ENCODE data around the gene DOCK11.

Gene DOCK11

GRCh38 chrX:118548841-118549240, 53.2 kb downstream of the DOCK11 start:
- Histone ChIP-seq H3K27ac (ENCODE audit: low read depth, low read length) (no peak overlapping the region), H3K4me1 (ENCODE audit: control insufficient read depth, insufficient read depth, low read length) (no peaks in the 10 kb centered on the region), H3K27me3 (ENCODE audit: control insufficient read depth, insufficient read depth, low read length) (no peaks in the 10 kb centered on the region), H3K9ac (ENCODE audit: low read length) (no peak overlapping the region), H3K36me3 (ENCODE audit: control insufficient read depth, insufficient read depth, low read length) (no peaks in the 10 kb centered on the region), H3K4me3 (ENCODE audit: low read length) (no peak overlapping the region)

DNA sequence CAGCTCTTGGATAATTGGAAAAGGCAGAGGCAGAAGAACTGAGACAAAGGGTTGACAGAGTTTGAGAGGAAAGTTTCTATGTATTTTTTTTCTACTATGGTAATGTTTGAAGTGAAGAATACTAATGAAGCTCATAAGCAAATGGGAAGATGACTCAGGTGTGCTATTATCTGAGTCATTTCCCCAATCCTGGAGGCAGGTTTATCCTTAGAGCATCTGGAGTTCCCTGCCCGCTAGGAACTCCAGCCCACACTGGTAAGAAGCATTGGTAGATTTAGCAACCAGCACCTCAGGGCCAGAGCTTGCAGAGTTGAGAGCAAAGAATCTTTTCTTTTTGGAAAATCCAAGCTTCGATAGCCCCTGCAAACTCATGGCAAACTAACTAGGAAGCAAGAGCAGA, 55.2 kb downstream of the DOCK11 start:
- Histone ChIP-seq H3K4me3 (ENCODE audit: low read length) (no peak overlapping the region), H3K4me1 (ENCODE audit: control insufficient read depth, insufficient read depth, low read length) (no peaks in the 10 kb centered on the region), H3K9ac (ENCODE audit: low read length) (no peak overlapping the region), H3K27me3 (ENCODE audit: control insufficient read depth, insufficient read depth, low read length) (no peaks in the 10 kb centered on the region), H3K27ac (ENCODE audit: low read depth, low read length) (no peak overlapping the region), H3K36me3 (ENCODE audit: control insufficient read depth, insufficient read depth, low read length) (no peaks in the 10 kb centered on the region)

DNA sequence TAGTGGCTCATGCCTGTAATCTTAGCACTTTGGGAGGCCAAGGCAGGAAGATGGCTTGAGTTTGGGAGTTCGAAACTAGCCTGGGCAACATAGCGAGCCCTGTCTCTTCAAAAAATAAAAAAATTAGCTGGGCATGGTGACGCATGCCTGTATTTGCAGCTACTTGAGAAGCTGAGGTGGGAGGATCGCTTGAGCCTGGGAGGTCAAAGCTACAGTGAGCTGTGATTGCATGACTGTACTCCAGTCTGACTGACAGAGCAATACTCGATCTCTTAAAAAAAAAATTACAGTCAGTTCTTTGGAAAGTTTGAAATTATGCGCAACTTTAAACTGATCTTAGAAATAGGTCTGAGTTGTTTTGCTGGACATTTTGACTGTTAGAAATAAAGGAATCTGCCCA, 55.8 kb downstream of the DOCK11 start:
- Histone ChIP-seq H3K27ac (ENCODE audit: low read depth, low read length) (no peak overlapping the region), H3K9ac (ENCODE audit: low read length) (no peak overlapping the region), H3K27me3 (ENCODE audit: control insufficient read depth, insufficient read depth, low read length) (no peaks in the 10 kb centered on the region), H3K4me1 (ENCODE audit: control insufficient read depth, insufficient read depth, low read length) (no peaks in the 10 kb centered on the region), H3K4me3 (ENCODE audit: low read length) (no peak overlapping the region), H3K36me3 (ENCODE audit: control insufficient read depth, insufficient read depth, low read length) (no peaks in the 10 kb centered on the region)

DNA sequence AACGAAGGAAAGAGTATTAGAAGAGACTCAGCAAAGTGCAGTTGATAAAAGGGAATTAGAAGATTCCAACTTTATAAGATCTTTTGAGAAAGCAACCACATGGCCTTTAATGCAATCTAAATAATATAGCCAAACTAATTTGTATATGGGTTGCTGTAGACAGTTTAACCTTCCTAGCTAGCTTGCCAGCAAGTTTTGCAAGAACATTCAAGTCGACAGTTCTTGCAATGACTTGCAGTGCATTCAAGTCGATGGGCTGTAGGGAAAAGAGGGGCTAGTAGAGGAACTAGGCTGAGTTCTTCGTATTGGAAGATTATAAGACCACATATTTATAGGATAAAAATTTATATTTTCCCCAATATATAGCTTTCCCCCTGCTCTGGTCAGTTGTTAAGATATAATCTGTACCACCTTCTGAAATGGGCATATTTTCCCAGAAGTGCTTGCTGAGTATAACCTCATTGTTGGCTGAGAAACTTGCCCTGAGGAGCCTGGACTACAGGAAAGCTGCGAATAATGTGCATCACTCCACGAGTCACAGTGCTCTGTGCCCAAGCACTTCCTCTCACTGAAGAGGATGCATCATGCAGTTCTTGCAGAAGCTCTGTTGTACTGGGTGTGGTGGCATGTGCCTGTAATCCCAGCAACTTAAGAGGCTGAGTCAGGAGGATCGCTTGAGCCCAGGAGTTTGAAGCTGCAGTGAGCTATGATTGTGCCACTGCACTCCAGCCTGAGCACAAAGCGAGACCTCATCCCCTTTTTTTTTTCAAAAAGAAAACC, 56.7 kb downstream of the DOCK11 start:
- no peaks in the 10 kb centered on the region for H3K36me3 ChIP-seq (ENCODE audit: control insufficient read depth, insufficient read depth, low read length)
- no peak overlapping the region for H3K9ac ChIP-seq (ENCODE audit: low read length)
- H3K4me3 ChIP-seq (ENCODE audit: low read length) = no peak overlapping the region
- no peak overlapping the region for H3K27ac ChIP-seq (ENCODE audit: low read depth, low read length)
- H3K4me1 ChIP-seq (ENCODE audit: control insufficient read depth, insufficient read depth, low read length) = no peaks in the 10 kb centered on the region
- no peaks in the 10 kb centered on the region for H3K27me3 ChIP-seq (ENCODE audit: control insufficient read depth, insufficient read depth, low read length)

- Histone ChIP-seq H3K4me3 (ENCODE audit: low read length) (no peak overlapping the region), H3K36me3 (ENCODE audit: control insufficient read depth, insufficient read depth, low read length) (no peaks in the 10 kb centered on the region), H3K27me3 (ENCODE audit: control insufficient read depth, insufficient read depth, low read length) (no peaks in the 10 kb centered on the region), H3K9ac (ENCODE audit: low read length) (no peak overlapping the region), H3K27ac (ENCODE audit: low read depth, low read length) (no peak overlapping the region), H3K4me1 (ENCODE audit: control insufficient read depth, insufficient read depth, low read length) (no peaks in the 10 kb centered on the region)
Measured at GRCh38 chrX:118553042-118553710, 57.6 kb downstream of the DOCK11 start.

GRCh38 chrX:118554511-118554910, 58.9 kb downstream of the DOCK11 start:
- Histone ChIP-seq H3K27me3 (ENCODE audit: control insufficient read depth, insufficient read depth, low read length) (no peaks in the 10 kb centered on the region), H3K4me3 (ENCODE audit: low read length) (no peak overlapping the region), H3K27ac (ENCODE audit: low read depth, low read length) (no peak overlapping the region), H3K4me1 (ENCODE audit: control insufficient read depth, insufficient read depth, low read length) (no peaks in the 10 kb centered on the region), H3K9ac (ENCODE audit: low read length) (no peak overlapping the region), H3K36me3 (ENCODE audit: control insufficient read depth, insufficient read depth, low read length) (no peaks in the 10 kb centered on the region)

DNA sequence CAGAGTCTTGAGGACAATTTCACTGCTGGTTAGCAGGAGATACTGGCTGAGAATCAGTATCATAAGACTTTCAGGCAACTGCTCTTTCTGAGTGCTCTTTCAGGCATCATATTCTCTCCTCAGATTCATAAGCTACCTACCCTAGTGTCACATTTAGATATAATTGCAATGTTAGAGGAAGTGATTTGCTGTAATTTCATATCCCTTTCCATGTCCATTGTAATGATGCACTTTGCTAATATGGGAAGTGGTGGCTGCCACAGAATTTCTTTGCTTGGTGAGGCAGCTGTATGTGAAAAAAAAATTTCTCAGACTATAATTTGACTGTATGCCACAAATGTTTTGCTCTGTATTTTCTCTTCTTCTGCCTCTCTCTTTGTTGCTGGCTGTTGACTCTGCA, 63.3 kb downstream of the DOCK11 start:
- Histone ChIP-seq H3K9ac (ENCODE audit: low read length) (no peak overlapping the region), H3K4me1 (ENCODE audit: control insufficient read depth, insufficient read depth, low read length) (no peaks in the 10 kb centered on the region), H3K27me3 (ENCODE audit: control insufficient read depth, insufficient read depth, low read length) (no peaks in the 10 kb centered on the region)

GRCh38 chrX:118560489-118560888, 64.9 kb downstream of the DOCK11 start:
- Histone ChIP-seq H3K4me3 (ENCODE audit: low read length) (no peak overlapping the region), H3K27ac (ENCODE audit: low read depth, low read length) (no peak overlapping the region), H3K36me3 (ENCODE audit: control insufficient read depth, insufficient read depth, low read length) (no peaks in the 10 kb centered on the region), H3K4me1 (ENCODE audit: control insufficient read depth, insufficient read depth, low read length) (no peaks in the 10 kb centered on the region), H3K9ac (ENCODE audit: low read length) (no peak overlapping the region), H3K27me3 (ENCODE audit: control insufficient read depth, insufficient read depth, low read length) (no peaks in the 10 kb centered on the region)

More for the DNA sequence above, 63.3 kb downstream of the DOCK11 start:
- H3K4me3 ChIP-seq (ENCODE audit: low read length) = no peak overlapping the region
- no peaks in the 10 kb centered on the region for H3K36me3 ChIP-seq (ENCODE audit: control insufficient read depth, insufficient read depth, low read length)
- no peak overlapping the region for H3K27ac ChIP-seq (ENCODE audit: low read depth, low read length)

DNA sequence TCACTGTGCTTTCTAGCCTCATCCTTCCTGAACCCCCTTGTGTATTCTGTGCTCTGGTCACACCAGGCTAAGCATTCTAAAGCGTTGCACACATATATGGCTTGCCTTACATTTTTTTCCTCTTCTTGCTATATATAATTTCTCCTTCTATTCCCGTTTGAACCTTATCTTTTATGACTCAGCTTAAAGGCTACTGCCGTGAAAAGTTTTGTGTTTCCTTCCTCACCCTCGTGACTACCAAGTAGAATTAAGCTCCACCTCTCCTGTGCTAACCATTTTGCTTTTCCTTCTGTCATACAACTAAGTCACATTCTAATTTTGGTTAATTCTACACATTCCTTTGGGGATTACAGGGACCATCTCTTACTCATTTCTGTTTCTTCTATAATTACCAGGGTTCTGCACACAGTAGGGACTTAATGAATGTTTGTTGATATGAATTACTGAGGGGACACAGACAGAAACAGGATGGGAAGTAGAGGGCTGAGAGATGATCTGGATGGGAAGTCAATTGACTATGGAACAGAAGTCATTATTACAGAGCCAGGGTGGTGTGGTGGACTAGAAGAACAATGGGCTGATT, 67.1 kb downstream of the DOCK11 start:
- no peaks in the 10 kb centered on the region for H3K27me3 ChIP-seq (ENCODE audit: control insufficient read depth, insufficient read depth, low read length)
- no peak overlapping the region for H3K4me3 ChIP-seq (ENCODE audit: low read length)
- H3K27ac ChIP-seq (ENCODE audit: low read depth, low read length) = no peak overlapping the region
- H3K9ac ChIP-seq (ENCODE audit: low read length) = no peak overlapping the region
- H3K36me3 ChIP-seq (ENCODE audit: control insufficient read depth, insufficient read depth, low read length) = no peaks in the 10 kb centered on the region
- no peaks in the 10 kb centered on the region for H3K4me1 ChIP-seq (ENCODE audit: control insufficient read depth, insufficient read depth, low read length)

GRCh38 chrX:118564498-118564897, 68.9 kb downstream of the DOCK11 start:
- no peak overlapping the region for H3K4me3 ChIP-seq (ENCODE audit: low read length)
- no peak overlapping the region for H3K9ac ChIP-seq (ENCODE audit: low read length)
- no peaks in the 10 kb centered on the region for H3K36me3 ChIP-seq (ENCODE audit: control insufficient read depth, insufficient read depth, low read length)
- H3K27ac ChIP-seq (ENCODE audit: low read depth, low read length) = no peak overlapping the region
- H3K4me1 ChIP-seq (ENCODE audit: control insufficient read depth, insufficient read depth, low read length) = no peaks in the 10 kb centered on the region
- no peaks in the 10 kb centered on the region for H3K27me3 ChIP-seq (ENCODE audit: control insufficient read depth, insufficient read depth, low read length)

DNA sequence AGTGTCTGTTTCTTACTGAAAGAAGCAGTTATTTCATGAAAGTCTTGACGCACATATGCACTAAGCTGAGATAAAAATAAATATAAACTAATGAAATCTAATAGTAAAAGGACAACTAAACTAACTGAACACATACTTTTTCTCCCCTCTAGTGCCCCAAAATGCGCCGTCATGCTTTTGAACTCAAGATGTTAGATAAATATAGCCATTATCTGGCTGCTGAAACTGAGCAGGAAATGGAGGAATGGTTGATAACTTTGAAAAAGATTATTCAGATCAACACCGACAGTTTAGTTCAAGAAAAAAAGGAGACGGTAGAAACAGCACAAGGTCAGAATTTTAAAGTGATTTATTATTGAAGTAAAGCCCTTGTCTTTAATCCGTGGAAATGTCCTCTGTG, 70.2 kb downstream of the DOCK11 start:
- Histone ChIP-seq H3K9ac (ENCODE audit: low read length) (no peak overlapping the region), H3K27me3 (ENCODE audit: control insufficient read depth, insufficient read depth, low read length) (no peaks in the 10 kb centered on the region), H3K4me1 (ENCODE audit: control insufficient read depth, insufficient read depth, low read length) (no peaks in the 10 kb centered on the region)

GRCh38 chrX:118566359-118566758, 70.7 kb downstream of the DOCK11 start:
- Histone ChIP-seq H3K4me1 (ENCODE audit: control insufficient read depth, insufficient read depth, low read length) (no peaks in the 10 kb centered on the region), H3K9ac (ENCODE audit: low read length) (no peak overlapping the region), H3K4me3 (ENCODE audit: low read length) (no peak overlapping the region), H3K36me3 (ENCODE audit: control insufficient read depth, insufficient read depth, low read length) (no peaks in the 10 kb centered on the region), H3K27me3 (ENCODE audit: control insufficient read depth, insufficient read depth, low read length) (no peaks in the 10 kb centered on the region), H3K27ac (ENCODE audit: low read depth, low read length) (no peak overlapping the region)

More for the DNA sequence above, 70.2 kb downstream of the DOCK11 start:
- no peak overlapping the region for H3K4me3 ChIP-seq (ENCODE audit: low read length)
- H3K36me3 ChIP-seq (ENCODE audit: control insufficient read depth, insufficient read depth, low read length) = no peaks in the 10 kb centered on the region
- H3K27ac ChIP-seq (ENCODE audit: low read depth, low read length) = no peak overlapping the region
